ENCODE results near the gene CSPG5.

CSPG5 gene, protein sequence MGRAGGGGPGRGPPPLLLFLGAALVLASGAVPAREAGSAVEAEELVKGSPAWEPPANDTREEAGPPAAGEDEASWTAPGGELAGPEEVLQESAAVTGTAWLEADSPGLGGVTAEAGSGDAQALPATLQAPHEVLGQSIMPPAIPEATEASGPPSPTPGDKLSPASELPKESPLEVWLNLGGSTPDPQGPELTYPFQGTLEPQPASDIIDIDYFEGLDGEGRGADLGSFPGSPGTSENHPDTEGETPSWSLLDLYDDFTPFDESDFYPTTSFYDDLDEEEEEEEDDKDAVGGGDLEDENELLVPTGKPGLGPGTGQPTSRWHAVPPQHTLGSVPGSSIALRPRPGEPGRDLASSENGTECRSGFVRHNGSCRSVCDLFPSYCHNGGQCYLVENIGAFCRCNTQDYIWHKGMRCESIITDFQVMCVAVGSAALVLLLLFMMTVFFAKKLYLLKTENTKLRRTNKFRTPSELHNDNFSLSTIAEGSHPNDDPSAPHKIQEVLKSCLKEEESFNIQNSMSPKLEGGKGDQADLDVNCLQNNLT

DNA sequence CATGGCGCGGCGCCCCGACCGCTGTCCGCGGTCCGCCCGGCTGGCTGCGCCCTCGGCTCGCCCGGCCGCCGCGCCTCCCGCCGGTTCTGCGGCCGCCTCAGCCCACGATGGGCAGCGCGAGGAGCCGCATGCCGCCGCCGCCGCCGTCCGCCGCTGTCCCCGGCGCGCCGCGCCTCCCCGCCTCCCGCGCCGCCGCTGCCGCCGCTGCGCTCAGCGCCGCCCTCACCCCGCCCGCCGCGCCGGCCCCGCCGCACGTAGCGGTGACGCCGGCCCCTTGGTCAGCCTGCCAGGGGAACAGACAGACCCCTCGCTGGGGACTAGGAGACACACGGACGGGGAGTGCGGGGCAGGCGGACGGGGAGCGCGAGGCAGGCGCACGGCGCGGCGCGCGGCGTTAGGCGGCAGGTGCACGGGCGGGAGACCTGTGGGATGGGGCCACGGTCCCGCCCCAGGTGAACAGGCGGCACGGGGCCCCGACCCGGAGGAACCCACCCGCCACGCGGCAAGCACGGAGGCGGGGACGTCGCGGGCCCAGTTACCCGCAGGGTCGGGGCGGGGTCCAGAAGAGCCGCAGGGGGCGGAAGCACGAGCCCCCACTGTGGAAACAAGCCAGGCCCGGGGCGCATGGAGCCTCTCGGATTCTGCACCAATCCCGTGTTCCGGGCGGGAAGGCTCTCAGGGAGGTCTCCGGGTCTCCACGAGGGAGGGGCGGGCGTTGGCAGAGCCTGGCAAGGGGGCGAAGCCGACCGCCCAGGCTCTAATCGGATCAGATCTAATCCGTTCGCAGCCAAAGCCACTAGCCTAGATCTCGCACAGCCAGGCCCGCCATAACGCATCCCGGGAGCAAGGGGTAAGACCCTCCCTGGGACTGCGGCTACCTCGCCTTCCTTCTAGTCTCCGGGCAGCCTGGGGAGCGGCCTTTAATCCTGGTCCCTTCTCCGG, at the start of gene CSPG5:
TSS of gene CSPG5 (minus strand) at position 175 of the 942 bp plus-strand sequence. CDS start at position 3, 172 bp downstream.
- H3K27me3 Mint-ChIP-seq, result peaks cover 37% of the 10 kb centered on the region
- no peaks in the 10 kb centered on the region for H3K36me3 Mint-ChIP-seq (ENCODE audit: low read depth)
- DNase-seq, result peak; percentile 29
- no peaks in the 10 kb centered on the region for H3K9me3 Mint-ChIP-seq
- peak within 1 kb of the TSS; percentile 42 for H3K4me3 Mint-ChIP-seq
- H3K27ac Mint-ChIP-seq, result no peak within 1 kb of the TSS
- ATAC-seq, result peak; percentile 16
- H3K4me1 Mint-ChIP-seq, result peaks cover 6% of the 10 kb centered on the region

GRCh38 chr3:47628426-47628825, 49.8 kb upstream of the CSPG5 start:
- DNase-seq (no peak), ATAC-seq (no peak)
- Mint-ChIP-seq H3K27ac (no peak overlapping the region), H3K36me3 (ENCODE audit: low read depth) (peaks cover 51% of the 10 kb centered on the region), H3K4me1 (no peaks in the 10 kb centered on the region), H3K4me3 (no peak overlapping the region), H3K27me3 (no peaks in the 10 kb centered on the region), H3K9me3 (no peaks in the 10 kb centered on the region)

DNA sequence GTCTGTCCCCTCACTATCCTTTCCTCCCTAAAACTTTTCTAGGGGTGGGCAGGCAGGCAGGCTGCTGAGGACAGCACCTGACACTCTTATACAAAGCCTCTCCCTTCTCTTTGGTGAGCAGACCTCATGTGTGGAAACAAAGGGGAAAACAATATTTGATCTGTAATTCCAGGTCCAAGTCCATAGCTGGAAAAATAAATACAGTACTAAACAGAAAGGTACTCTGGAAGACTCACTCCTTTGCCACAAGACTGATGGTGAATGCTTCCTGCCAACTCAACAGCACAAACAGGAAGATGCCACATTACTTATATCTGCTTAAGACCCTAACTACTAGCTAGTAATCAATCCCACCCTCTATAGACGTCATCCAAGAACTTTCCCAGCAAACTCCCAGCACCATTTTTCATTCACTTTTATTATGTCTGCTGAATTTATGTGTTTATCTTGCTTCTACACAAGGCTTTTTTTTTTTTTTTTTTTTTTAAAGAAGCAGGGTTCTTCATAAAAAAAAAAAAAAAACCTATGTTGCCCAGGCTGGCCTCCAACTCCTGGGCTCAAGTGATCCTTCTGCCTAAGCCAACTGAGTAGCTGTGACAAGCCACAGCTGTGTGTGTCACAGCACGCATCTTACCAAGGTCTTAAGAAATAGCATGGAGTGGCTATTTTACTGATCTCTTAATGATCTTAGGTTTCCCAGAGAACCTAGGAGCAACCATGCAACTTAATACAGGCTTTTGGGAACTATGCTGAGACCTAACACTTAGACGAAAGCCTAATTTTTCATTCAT, 44.2 kb upstream of the CSPG5 start:
- ATAC-seq (no peak), DNase-seq (no peak)
- peaks cover 39% of the 10 kb centered on the region for H3K36me3 Mint-ChIP-seq (ENCODE audit: low read depth)
- no peak overlapping the region for H3K4me3 Mint-ChIP-seq
- H3K27me3 Mint-ChIP-seq, result no peaks in the 10 kb centered on the region
- H3K27ac Mint-ChIP-seq, result no peak overlapping the region
- H3K9me3 Mint-ChIP-seq, result no peaks in the 10 kb centered on the region
- no peaks in the 10 kb centered on the region for H3K4me1 Mint-ChIP-seq

DNA sequence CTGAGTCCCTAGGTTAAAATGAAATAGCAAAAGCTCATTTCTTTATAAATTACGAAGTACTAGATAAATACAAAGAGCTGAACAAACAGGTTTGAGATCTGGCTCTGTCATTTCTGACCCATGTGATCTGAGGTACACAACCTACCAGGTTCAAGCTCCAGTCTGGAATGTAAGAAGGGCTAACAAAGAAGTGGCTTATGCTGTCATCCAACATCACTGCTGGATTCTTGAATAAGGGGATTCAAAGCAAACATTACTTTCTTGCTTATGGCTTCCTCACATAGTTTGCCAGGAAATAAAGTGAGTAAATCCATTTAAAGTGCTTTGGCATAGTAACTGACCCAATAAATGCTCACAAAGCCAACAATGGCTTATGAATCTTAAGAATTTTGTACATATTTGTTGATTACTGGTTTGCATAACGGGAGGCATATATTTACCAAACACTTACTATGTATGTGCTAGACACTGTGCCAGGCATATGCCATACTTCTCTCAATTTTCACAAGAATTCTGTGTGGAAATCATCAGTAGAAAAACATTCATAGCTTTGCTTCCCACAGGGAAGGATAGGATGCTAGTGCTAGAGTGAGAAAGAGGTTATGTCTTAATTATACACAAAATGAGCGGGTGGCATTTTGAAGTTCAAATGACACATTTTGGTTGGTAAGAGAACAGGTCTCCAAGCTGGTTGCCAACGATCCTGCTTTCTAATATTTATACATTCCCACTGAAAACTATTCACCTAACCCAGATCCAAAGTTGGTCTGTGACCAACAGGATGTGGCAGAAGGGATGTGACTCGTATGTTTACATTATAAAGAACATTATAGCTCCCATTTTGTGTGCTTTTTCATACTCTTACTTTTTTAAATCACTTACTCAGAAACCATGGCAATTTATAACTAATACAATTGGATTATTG, 38.7 kb upstream of the CSPG5 start:
- Mint-ChIP-seq H3K9me3 (no peaks in the 10 kb centered on the region), H3K27ac (no peak overlapping the region), H3K4me3 (no peak overlapping the region), H3K4me1 (no peaks in the 10 kb centered on the region), H3K27me3 (no peaks in the 10 kb centered on the region), H3K36me3 (ENCODE audit: low read depth) (peaks cover 39% of the 10 kb centered on the region)
- DNase-seq (no peak), ATAC-seq (no peak)

DNA sequence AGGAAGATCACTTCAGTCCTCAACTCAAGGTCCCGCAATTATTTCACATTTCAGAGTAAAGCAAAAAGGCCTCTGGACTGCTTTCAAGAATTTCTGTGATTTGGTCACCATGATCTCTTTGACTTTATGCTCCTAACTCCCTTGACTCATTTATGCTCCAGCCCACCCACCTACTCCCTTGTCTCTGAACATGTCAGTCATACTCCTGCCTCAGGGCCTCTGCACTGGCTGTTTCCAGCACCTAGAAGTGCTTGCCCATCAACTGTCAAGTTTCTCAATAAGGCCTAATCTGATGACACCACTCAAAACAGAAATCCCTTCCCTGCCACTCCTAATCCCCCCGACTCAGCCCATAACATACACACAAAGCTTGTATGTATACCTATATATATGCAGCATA, 36.1 kb upstream of the CSPG5 start:
- Mint-ChIP-seq H3K4me1 (no peaks in the 10 kb centered on the region), H3K4me3 (no peak overlapping the region), H3K27ac (no peak overlapping the region), H3K36me3 (ENCODE audit: low read depth) (peaks cover 48% of the 10 kb centered on the region), H3K9me3 (no peaks in the 10 kb centered on the region), H3K27me3 (no peaks in the 10 kb centered on the region)
- DNase-seq (no peak), ATAC-seq (peak; percentile 59)

DNA sequence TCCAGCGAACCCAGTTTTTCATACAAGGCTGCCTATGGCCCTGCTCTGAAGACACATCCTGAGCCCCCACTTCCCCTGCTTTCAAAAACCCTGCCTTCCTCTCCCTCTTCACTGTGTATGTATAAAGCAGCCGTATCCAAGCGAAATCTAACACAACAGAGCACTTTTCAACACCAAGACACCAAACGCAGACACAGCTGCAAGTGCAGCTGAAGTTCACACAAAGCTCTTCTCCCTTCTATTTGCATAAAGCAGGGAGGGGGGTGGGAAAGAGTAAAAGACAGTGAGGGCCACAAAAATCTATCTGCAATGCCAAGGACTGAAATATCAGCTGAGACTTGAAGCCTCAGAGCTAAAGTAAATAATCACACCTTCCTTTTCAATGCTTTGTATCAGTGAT, 35.1 kb upstream of the CSPG5 start:
- DNase-seq, result no peak
- H3K36me3 Mint-ChIP-seq (ENCODE audit: low read depth), result peaks cover 47% of the 10 kb centered on the region

DNA sequence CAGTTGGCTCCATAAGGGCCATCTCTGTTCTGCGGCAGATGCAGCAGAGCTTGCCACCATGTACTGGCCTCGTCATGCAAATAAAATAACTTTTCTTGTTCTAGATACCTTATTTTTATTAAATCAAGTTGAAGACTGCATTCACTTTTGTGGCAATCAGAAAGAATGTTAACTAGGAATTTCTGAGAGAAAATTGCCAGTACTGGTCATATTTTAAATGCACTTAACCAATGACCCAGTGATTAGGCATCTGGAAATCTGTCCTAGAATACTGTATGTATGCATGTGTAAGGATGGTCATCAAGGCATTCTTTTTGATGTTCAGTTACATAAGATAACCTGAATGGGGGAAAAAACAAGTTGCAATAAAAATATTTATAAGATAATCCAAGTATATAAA, 34.2 kb upstream of the CSPG5 start:
- peaks cover 47% of the 10 kb centered on the region for H3K36me3 Mint-ChIP-seq (ENCODE audit: low read depth)
- DNase-seq (no peak), ATAC-seq (no peak)
- H3K4me1 Mint-ChIP-seq, result no peaks in the 10 kb centered on the region
- H3K9me3 Mint-ChIP-seq, result no peaks in the 10 kb centered on the region
- H3K27ac Mint-ChIP-seq, result no peak overlapping the region
- no peaks in the 10 kb centered on the region for H3K27me3 Mint-ChIP-seq
- no peak overlapping the region for H3K4me3 Mint-ChIP-seq

More for the DNA sequence above, 35.1 kb upstream of the CSPG5 start:
- no peak for ATAC-seq
- Mint-ChIP-seq H3K4me3 (no peak overlapping the region), H3K27ac (no peak overlapping the region), H3K9me3 (no peaks in the 10 kb centered on the region), H3K4me1 (no peaks in the 10 kb centered on the region), H3K27me3 (no peaks in the 10 kb centered on the region)

GRCh38 chr3:47612178-47612577, 33.5 kb upstream of the CSPG5 start:
- H3K27me3 Mint-ChIP-seq, result no peaks in the 10 kb centered on the region
- no peak overlapping the region for H3K27ac Mint-ChIP-seq
- ATAC-seq (no peak), DNase-seq (no peak)
- peaks cover 40% of the 10 kb centered on the region for H3K36me3 Mint-ChIP-seq (ENCODE audit: low read depth)
- H3K9me3 Mint-ChIP-seq, result no peaks in the 10 kb centered on the region
- H3K4me1 Mint-ChIP-seq, result no peaks in the 10 kb centered on the region
- no peak overlapping the region for H3K4me3 Mint-ChIP-seq

- Mint-ChIP-seq H3K36me3 (ENCODE audit: low read depth) (peaks cover 42% of the 10 kb centered on the region), H3K4me1 (no peaks in the 10 kb centered on the region), H3K27me3 (no peaks in the 10 kb centered on the region), H3K9me3 (no peaks in the 10 kb centered on the region), H3K27ac (peak overlapping the region; percentile 44), H3K4me3 (no peak overlapping the region)
- DNase-seq, result no peak
- no peak for ATAC-seq
Measured at GRCh38 chr3:47611576-47611975, 32.9 kb upstream of the CSPG5 start.

DNA sequence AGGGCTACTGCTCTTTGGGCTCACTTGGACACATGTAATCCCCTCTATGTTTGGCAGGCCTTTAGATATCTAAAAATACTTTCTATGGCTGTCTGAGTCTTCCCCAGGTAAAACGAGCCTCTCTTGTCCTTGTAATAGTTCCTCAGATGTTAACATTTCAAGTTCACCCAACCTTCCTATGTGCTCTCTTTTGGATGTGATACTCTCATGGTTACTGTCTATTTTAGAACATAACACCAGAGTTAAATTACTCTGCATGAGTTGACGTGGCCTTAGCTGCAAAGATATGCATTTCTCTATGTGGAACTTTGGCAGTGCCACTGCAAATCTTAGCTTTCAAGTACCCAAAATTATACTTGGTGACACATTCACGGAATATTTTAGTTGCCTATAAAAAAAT, 31.9 kb upstream of the CSPG5 start:
- Mint-ChIP-seq H3K36me3 (ENCODE audit: low read depth) (peaks cover 47% of the 10 kb centered on the region), H3K27ac (no peak overlapping the region), H3K27me3 (no peaks in the 10 kb centered on the region), H3K4me3 (no peak overlapping the region), H3K4me1 (no peaks in the 10 kb centered on the region), H3K9me3 (no peaks in the 10 kb centered on the region)
- DNase-seq, result no peak
- no peak for ATAC-seq

DNA sequence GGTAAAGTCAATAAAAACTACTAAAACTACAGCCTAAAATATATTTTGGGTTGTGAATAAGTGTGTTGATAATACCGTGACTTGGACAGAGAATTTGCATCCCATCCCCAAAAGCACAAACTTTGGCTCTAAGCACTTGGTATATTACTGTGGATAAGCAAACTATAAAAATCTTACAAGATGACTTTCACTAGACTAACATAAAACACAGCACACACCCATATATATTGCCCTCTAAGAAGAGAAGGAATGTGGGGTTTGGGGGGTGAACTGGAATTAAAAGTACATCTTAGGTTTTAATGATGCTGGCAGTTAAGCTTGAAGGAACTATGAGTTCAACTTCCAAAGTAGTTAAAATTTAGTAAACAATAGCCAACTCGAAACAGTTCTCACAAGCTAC, 28.7 kb upstream of the CSPG5 start:
- H3K9me3 Mint-ChIP-seq, result no peaks in the 10 kb centered on the region
- no peak overlapping the region for H3K27ac Mint-ChIP-seq
- peaks cover 63% of the 10 kb centered on the region for H3K36me3 Mint-ChIP-seq (ENCODE audit: low read depth)
- no peak overlapping the region for H3K4me3 Mint-ChIP-seq
- H3K4me1 Mint-ChIP-seq, result no peaks in the 10 kb centered on the region
- no peak for ATAC-seq
- DNase-seq, result no peak
- H3K27me3 Mint-ChIP-seq, result no peaks in the 10 kb centered on the region

DNA sequence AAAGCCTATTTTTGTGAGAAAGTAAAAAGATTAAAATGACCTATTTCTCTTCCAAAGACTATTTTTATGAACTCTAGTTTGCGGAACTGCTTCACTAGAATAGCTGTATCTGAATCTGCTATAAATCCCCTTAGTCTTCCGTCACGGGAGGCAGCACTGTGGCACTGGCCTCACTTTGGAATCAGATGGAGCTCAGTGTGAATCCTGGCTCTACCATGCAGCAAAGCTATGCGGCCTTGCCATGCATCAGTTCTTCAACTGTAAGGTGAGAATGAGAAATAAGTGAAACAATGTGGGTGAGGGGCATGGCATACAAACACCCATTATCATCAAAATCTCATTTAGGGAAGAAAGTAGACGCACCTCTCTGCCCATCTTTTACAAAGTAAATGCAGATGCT, 27.5 kb upstream of the CSPG5 start:
- no peak overlapping the region for H3K4me3 Mint-ChIP-seq
- no peaks in the 10 kb centered on the region for H3K27me3 Mint-ChIP-seq
- no peaks in the 10 kb centered on the region for H3K9me3 Mint-ChIP-seq
- no peaks in the 10 kb centered on the region for H3K4me1 Mint-ChIP-seq
- peaks cover 55% of the 10 kb centered on the region for H3K36me3 Mint-ChIP-seq (ENCODE audit: low read depth)
- H3K27ac Mint-ChIP-seq, result peak overlapping the region; percentile 34
- DNase-seq (no peak), ATAC-seq (no peak)

GRCh38 chr3:47605652-47606051, 27.0 kb upstream of the CSPG5 start:
- ATAC-seq (no peak), DNase-seq (no peak)
- H3K4me1 Mint-ChIP-seq, result no peaks in the 10 kb centered on the region
- H3K9me3 Mint-ChIP-seq, result no peaks in the 10 kb centered on the region
- no peaks in the 10 kb centered on the region for H3K27me3 Mint-ChIP-seq
- H3K27ac Mint-ChIP-seq, result no peak overlapping the region
- peaks cover 51% of the 10 kb centered on the region for H3K36me3 Mint-ChIP-seq (ENCODE audit: low read depth)
- H3K4me3 Mint-ChIP-seq, result no peak overlapping the region
